D341Med (cell line): Measurements from ENCODE around the gene CCL20.

Experiments used
- DNase-seq: peaks from one replicate; pipeline ENCODE4 v3.0.0; 2012; ENCODE audit warnings: low spot score

Gene CCL20

DNA sequence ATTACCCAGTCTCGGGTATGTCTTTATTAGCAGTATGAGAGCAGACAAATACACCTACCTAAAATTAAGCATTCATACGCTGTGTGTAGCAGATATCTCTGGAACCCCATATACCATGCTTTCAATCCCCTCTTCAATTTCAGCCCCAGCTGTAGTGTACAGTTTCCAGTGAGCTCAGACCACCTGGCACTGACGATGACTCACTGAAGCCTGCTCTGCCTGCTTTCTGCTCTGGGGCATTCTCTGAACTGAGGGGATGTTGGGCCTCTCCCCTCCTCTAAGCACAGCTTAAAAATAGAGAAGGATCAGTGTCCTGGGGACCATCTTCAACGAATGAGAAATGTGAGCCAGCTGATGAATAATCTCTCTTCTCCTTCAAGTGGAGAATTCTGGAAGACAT, 8.7 kb upstream of the CCL20 start:
- no peak for DNase-seq

DNA sequence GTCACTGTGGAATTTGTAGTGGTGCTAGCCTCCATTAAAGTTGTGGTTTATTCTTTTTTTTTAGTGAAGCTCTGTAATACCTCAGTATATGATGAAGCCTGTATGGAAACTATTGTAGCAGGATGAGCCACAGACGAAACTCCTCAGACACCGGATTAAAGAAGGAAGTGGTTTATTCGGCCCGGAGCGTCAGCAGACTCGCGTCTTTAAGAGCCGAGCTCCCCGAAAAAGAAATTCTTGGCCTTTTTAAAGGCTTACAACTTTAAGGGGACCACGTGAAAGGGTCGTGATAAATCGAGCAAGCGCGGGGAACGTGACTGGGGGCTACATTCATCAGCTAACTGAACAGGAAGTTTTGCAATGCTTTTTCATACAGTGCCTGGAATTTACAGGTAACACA, 8.1 kb upstream of the CCL20 start:
- DNase-seq = no peak

DNA sequence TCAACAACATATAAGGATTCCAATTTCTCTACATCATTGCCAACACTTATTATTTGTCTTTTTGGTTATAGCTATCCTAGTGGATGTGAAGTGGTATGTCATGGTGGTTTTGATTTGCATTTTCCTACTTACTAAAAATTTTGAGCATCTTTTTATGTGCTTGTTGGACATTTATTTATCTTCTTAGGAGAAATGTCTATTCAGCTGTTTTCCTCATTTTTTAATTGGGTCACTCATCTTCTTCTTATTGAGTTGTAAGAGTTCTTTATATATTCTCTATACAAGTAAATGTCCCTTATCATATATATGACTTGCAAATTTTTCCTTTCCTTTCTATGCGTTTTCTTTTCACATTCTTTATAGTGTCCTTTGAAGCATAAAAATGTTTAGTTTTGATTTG, 4.7 kb upstream of the CCL20 start:
- no peak for DNase-seq

DNA sequence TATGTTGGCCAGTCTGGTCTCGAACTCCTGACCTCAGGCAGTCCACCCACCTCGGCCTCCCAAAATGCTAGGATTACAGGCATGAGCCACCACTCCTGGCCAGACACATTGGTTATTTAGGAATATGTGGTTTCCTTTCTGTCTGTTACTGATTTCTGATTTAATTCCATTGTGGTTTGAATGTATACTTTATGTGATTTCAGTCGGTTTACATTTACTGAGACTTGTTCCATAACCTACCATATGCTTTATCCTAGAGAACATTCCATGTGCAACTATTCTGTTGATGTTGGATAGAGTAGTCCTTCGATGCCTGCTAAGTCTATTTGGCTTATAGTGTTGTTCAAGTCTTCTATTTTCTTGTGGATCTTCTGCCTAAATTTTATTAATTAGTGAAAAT, 1.6 kb upstream of the CCL20 start:
- no peak for DNase-seq

DNA sequence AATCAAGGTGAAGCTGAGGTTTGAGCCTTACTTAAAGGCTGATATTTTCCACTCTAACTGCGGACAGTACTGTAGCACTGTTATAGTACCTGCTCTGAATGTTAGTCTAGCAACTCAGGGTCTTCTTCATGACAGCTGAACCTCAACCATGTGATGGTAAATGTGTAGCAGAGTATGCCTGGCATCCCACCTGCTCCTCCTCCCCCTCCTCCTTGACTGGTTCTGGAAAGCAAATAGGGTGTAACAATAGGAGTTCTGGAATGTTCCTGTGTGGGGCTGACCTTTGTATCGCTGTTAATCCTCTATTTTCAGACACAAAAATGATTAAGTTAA, 447 bp upstream of the CCL20 start:
- no peak for DNase-seq

DNA sequence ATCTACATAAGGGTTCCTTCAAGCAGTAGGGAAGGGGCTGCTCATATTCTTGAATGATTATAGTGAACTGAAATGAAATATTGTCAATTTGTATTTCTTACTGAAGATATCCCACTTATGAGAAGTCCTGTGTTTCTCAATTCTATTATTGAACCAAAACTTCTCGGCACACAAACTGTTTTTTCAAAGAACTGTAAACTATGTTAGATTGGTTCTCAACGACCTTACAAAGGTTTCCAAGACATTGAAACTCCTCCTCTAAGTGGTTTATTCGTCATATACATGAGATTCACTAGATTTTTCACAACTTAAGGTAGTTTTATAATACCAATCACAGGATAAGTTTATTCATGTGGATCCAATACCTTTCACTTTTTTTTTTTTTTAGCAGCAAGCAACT, 1.4 kb downstream of the CCL20 start:
- no peak for DNase-seq

DNA sequence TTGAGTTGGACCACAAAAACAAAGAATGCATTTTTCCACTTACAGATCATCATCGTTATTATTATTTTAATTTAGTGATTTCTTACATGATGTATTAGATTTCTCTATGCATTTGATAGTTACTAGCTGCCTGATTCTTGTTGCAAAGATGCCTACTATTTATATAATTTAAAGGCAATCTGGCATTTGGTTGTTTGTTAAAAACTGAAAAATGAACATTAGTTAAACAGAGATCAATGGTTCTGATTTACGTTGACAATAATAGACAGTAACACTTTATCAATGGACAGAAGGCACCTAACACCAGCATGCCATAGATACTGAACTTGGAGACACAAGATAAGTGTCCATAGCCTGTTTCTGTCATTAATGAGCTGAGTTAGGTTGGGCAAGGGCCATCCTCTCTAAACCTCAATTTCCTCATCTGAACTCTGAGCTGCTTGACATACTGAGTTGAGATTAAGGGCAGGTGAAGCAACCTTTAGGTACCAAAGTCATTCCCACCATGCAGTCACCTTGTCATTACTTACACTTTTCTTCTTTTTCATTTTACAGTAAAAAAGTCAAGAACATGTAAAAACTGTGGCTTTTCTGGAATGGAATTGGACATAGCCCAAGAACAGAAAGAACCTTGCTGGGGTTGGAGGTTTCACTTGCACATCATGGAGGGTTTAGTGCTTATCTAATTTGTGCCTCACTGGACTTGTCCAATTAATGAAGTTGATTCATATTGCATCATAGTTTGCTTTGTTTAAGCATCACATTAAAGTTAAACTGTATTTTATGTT, 3.1 kb downstream of the CCL20 start:
- DNase-seq = no peak

DNA sequence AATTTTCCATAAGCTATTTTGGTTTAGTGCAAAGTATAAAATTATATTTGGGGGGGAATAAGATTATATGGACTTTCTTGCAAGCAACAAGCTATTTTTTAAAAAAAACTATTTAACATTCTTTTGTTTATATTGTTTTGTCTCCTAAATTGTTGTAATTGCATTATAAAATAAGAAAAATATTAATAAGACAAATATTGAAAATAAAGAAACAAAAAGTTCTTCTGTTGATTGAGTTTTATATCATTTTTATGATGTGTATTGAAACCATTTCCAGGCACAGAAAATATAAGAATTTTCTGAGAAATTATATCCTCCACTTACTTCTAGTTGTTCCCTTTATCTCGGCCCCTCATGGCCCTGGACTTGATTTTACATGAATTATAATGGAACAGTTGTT, 3.7 kb downstream of the CCL20 start:
- no peak for DNase-seq

DNA sequence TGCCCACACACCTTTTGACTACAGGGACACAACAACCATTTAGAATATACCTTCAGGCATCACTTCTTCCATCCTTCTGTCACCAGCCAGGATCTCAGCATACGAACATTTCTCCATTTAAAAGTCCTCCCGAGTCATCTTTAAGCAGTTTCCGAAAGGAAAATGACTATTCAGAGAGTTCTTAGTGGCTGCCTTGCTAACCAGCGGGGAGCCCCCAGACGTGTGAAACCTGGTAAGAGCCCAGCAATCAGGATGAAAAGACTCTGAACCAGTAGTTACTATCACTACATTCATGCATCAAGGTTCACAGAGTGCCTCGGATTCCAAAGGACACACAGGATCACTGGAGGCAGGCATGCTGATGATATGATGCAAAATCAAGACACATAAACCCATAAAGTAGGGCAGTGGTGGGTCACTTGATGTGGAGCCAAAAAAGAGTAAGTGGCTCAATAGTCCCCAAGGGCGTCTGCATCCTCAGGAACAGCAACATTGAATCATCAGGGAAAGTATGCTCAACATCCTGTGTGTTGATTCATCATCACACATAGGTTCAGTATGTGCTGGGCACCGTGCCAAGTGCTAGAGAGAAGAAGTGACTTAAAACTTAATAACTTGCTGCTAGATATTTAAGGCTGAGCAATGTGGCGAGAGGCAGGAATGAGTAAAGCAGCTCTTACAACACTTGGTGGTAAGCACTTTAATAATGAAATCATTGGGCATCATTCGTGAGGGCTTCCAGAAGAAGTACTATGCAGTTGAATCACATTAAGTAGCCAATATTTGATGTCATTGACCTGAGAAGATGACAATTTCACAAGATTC, 4.4 kb downstream of the CCL20 start:
- DNase-seq = no peak

DNA sequence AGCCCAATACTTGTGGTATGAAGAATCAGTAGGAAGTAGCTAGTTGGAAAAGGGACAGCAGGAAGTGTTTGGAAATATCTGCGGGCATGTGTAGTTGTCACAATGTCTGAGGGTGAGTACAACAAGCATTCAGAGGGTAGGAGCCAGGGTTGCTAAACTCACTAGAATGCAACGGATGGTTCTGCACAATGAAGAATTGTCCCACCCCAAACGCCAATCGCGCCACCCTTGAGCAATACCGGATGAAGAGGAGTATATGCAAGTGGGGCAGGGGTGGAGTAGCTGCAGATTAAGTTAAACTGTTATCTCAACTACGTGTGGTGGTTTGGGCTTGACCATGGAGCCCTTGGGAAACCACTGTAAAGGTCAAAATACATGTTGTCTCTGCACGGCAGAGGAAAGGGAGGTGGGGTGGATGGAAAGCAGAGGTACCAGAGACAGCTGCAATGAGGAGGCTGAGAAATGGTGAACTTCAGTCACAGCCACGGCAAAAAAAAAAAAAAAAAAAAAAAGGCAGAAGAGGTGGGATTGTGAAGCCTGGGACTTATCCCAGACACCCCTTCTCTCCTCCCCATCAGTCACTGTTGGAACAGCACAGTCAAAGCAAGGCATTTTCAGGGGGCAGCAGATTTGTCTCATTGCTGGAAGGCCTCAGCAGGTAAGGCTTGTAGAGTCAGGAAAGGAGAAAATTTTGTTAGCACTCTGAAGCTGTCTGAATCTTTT, 5.2 kb downstream of the CCL20 start:
- DNase-seq = no peak

DNA sequence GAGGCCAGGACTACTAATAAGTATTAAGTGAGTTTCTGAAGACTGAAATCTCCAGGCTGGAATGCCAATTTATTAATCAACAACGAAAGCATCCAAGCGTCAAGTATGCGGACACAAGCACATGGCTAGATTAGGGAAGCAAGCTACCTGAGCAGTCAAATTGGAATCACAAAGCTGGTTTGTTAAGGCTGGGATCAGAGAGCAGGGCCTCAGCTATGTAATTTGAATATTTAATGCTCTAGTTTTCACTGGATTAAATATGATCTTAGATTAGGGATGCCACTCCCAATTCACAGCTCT, 5.7 kb downstream of the CCL20 start:
- no peak for DNase-seq

DNA sequence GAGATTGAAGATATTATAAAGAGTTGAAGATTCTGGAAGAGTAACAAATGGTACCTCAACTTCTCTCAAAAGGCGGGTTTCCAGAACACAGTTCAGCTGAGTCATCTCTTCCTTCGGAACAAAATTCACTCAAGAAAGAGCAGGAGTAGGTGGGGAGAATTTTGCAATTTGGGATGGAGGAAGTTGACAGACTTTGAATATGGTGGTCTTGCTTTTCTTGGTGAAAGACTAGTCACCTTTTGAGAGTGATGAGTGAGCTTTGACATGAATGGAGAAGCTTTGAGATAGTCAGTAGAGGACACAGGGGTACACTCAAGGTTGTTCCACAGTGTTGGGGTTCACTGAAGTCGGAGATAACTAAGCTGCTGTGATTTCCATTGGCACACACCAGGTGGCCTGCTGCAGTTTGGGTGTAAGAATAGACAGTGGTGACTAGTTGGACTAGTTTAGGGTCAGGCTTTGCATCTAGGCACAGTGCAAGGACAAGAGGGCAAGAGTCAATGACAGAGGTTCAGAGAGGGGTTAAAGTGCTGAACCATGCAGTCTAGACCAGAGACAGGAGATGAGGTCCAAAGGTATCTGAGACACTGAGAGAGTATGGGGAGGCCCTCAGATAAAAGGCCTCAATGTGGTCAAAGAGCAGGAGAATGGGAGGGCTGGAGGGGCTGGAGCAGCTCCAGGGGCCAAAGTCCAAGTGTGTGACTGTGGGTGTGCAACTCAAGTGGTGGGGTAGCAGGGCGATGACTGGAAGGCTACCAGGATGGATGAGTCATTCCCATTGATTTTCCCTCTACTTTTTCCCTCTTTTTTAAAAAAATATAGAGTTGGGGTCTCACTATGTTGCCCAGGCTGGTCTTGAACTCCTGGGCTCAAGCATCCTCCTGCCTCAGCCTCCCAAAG, 7.7 kb downstream of the CCL20 start:
- no peak for DNase-seq

DNA sequence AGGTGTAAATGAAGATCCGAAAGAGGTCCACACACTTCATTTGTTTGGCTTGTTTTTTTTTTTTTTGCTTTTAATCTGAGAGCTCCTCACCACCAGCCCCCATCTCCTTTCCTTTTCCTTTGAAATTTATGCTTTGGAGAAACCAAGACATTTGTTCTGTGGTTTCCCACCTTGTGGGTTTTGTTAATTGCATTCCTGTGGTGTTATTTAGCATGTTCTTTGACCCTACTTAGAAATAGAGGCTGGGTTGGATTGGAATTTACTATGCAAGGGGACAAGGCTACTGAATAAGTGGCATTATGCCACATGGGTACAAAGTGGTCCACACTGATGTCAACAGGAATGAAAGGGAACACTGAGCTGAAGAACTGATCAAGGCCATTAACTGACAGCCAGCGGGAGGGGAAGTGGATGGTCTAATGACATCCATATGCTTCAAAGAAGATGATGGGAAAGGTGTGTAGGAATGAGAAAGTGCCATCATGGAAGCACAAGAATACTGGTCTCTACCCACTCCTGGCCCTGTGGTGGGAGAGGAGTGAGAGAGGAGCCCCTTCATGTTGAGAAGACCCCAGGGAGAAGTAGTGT, 8.9 kb downstream of the CCL20 start:
- no peak for DNase-seq

DNA sequence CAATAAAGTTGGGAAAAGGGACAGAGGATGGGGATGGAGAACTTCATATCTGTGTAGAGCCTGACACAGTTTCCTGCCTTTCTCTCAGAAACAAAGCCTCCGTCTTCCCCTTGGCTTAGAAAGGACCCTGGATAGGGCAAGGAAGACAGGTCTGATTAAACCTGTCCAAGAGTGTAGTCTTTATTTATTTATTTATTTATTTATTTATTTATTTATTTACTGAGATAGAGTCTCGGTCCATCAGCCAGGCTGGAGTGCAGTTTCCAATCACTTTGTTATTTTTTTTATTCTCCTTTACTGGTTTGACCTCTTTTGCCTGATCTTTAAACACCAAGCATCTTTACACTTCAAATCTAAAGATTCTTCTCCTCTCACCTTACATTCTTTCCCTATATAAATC, 10.3 kb downstream of the CCL20 start:
- DNase-seq = no peak

DNA sequence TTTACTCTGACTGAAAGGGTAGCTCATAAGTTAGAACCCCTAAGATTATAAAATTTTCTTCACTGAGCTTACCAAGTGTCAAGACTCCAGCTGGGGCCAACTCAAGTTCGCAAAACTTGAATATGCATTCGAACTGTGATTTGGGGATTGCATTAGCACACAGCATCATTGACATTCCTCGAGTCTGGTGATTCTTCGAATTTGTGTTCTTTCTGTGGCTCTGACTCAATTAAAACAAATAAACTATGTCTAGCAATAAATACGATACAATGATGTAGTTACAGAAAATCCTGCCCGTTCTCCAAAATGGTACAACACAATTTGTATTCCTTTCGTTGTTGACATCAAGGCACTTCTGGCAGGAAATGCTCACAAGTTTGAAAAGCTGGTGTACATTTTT, 11.1 kb downstream of the CCL20 start:
- DNase-seq = no peak

DNA sequence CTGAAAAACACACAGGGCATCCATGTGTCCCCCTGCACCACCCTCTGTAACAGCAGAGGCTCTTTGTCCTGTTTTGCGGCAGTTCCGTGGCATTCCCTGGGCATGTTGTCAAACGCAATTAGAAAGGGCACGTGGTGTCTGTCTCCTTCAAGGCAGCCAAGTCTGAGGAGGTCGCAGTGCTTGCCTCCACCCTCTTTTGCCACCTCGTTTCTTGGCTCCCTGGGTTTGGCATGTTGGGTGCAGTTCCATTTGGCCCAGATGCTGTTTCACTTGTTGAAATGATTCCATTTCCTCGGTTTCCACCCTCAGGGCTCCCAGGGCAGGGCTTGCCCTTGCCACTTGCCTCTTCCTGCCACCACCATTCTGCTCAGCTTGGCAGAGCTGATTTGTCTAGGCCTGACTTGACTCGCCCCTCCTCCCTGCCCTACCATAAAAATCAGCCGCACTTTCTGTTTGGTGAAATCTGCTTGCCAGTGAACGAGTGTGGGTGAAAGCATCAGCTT, 12.4 kb downstream of the CCL20 start:
- no peak for DNase-seq

DNA sequence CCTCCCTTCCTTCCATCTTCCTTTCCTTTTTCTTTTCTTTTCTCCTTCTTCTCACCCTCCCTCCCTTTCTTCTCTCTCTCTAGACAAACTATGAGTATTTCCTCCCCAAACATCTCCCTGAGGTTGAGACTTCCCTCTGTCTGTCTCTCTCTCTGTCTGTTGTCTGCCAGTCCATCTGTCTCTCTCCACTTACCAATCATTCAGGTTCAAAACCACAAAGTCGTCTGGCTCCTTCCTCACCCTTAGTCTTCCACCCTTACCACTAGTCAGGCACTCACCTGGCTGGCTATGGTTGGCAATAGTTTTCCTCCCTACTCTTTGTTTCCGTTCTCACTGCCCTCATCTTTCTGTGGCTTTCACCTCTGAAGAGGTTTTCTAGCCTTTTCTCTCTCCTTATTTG, 12.9 kb downstream of the CCL20 start:
- no peak for DNase-seq

DNA sequence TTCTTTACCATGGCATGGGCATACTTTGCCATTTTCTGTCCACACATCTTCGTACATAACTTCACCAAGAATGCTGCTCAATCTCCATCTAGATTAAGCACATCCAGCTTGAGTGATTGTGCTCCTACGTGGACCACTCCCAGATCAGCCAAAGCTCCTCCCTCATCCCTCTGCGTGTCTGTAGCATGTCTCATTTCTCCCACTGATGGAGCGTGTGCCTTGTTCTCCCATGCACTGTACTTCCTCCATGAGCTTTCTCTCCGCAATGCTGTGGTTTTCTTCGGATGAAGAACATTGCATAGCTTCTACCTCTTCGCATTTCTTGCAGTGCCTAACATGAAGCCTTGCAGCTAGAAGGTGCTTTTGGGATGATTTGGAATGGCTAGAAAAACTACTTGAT, 13.5 kb downstream of the CCL20 start:
- no peak for DNase-seq

DNA sequence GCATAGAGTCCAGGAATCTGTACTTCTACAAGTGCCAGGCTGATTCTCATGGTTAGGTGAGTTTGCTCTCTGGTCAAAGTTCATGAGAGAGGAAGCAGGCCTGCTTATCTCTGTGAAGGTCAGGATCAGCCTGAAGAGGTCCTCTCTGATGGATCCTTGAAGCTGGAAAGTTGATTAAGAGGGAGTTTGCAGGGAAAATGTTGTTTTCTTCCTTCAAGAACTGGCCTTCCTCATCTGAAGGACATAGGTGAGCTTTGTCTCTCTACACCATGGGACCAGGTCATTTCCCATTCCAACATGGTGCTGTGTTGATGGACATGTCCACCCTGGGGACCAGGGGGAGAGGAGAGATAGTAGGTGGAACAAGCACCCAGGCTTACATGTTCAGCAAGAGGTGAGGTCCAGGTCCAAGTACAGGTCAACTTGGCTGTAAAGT, 14.9 kb downstream of the CCL20 start:
- DNase-seq = no peak

DNA sequence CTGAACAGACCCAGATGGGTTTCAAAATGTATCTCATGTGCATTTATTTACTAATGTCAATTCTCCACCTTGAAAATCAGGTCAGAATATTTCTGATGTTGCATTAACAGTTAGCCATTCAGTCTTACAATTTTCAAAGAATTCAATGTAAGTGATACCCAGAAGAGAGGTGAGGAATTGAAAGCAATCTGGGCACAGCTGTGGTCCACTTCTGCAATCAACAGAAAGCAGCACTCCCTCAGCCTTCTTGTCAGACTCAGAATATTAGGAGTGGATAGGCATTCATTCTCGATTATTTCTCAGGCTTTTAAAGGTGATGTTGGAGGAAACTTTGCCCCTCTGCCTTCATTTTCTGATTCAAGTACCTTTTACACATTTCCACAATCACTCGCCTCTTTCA, 15.7 kb downstream of the CCL20 start:
- DNase-seq = no peak

DNA sequence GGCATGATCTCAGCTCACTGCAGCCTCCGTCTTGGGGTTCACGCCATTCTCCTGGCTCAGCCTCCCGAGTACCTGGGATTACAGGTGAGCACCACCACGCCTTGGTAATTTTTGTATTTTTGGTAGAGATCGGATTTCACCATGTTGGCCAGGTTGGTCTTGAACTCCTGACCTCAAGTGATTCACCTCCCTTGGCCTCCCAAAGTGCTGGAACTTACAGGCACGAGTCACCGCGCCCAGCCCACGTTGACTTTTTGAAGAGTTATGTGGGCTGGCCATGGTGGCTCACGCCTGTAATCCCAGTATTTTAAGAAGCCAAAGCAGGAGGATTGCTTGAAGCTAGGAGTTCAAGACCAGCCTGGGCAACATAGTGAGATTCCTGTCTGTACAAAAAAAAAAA, 20.8 kb downstream of the CCL20 start:
- no peak for DNase-seq
